SK-N-SH treated with all-trans-retinoic acid at 6 μM for 48 hours (cell line): ENCODE measurements around the gene CPNE7.
A peak's percentile ranks its signal among the peaks of the same experiment; 100 is the strongest.

ENCODE experiments used
- ATAC-seq: fragments of 200-7000 bp; cut with Tn5 transposase; 3 replicates; pipeline ENCODE4 v1.9.1; 2020; ENCODE audit warnings: mild to moderate bottlenecking, moderate library complexity
- ARNTL ChIP-seq: fragments of 450-650 bp; formaldehyde crosslinking; IDR thresholded peaks from 2 replicates; pipeline ENCODE4 v1.5.0; 2020; ENCODE audit warnings: low read depth, mild to moderate bottlenecking, moderate library complexity, borderline replicate concordance
- BACH2 ChIP-seq: fragments of 250-450 bp; sonication (Bioruptor Pico); IDR thresholded peaks from 2 replicates; pipeline ENCODE4 v1.9.0; 2021; ENCODE audit warnings: mild to moderate bottlenecking, borderline replicate concordance
- CSDC2 ChIP-seq: fragments of 250-450 bp; sonication (Bioruptor Pico); IDR thresholded peaks from 2 replicates; pipeline ENCODE4 v1.5.0; 2020; ENCODE audit warnings: mild to moderate bottlenecking, moderate library complexity
- ESRRG ChIP-seq: fragments of 250-450 bp; sonication (Bioruptor Pico); IDR thresholded peaks from 2 replicates; pipeline ENCODE4 v1.6.1; 2021; ENCODE audit warnings: mild to moderate bottlenecking
- GLIS3 ChIP-seq: fragments of 250-450 bp; sonication (Bioruptor Pico); IDR thresholded peaks from 2 replicates; pipeline ENCODE4 v1.5.0; 2020; ENCODE audit warnings: mild to moderate bottlenecking, moderate library complexity
- ISL1 ChIP-seq: fragments of 250-450 bp; sonication (Bioruptor Pico); IDR thresholded peaks from 2 replicates; pipeline ENCODE4 v2.1.2; 2022; ENCODE audit warnings: mild to moderate bottlenecking, moderate library complexity
- RARB ChIP-seq: fragments of 250-450 bp; sonication (Bioruptor Pico); IDR thresholded peaks from 2 replicates; pipeline ENCODE4 v1.8.0; 2021; ENCODE audit warnings: mild to moderate bottlenecking, moderate library complexity
- SNAI2 ChIP-seq: fragments of 250-450 bp; sonication (Bioruptor Pico); IDR thresholded peaks from 2 replicates; pipeline ENCODE4 v1.5.0; 2020; ENCODE audit warnings: mild to moderate bottlenecking, moderate library complexity
- TCF4 ChIP-seq: fragments of 250-450 bp; sonication (Bioruptor Pico); IDR thresholded peaks from 2 replicates; pipeline ENCODE4 v1.8.0; 2021; ENCODE audit warnings: mild to moderate bottlenecking, moderate library complexity, borderline replicate concordance
- TOX ChIP-seq: fragments of 250-450 bp; sonication (Bioruptor Pico); IDR thresholded peaks from 2 replicates; pipeline ENCODE4 v1.8.0; 2021; ENCODE audit warnings: mild to moderate bottlenecking, moderate library complexity, borderline replicate concordance
- ZC3H10 ChIP-seq: fragments of 250-450 bp; sonication (Bioruptor Pico); IDR thresholded peaks from 2 replicates; pipeline ENCODE4 v1.5.1; 2021; ENCODE audit warnings: mild to moderate bottlenecking, moderate library complexity
- ZFP3 ChIP-seq: fragments of 250-450 bp; sonication (Bioruptor Pico); IDR thresholded peaks from 2 replicates; pipeline ENCODE4 v1.5.0; 2020; ENCODE audit warnings: mild to moderate bottlenecking, moderate library complexity
- ZFP30 ChIP-seq: fragments of 450-650 bp; formaldehyde crosslinking; IDR thresholded peaks from 2 replicates; pipeline ENCODE4 v1.5.0; 2022; ENCODE audit warnings: mild to moderate bottlenecking, moderate library complexity
- ZNF565 ChIP-seq: fragments of 450-650 bp; formaldehyde crosslinking; conservative IDR thresholded peaks from 2 replicates; pipeline ENCODE4 v1.5.0; 2020; ENCODE audit warnings: low read depth, mild to moderate bottlenecking, moderate library complexity
- ZNF70 ChIP-seq: fragments of 450-650 bp; formaldehyde crosslinking; IDR thresholded peaks from 2 replicates; pipeline ENCODE4 v1.5.0; 2020; ENCODE audit warnings: mild to moderate bottlenecking, moderate library complexity
- ZNF8 ChIP-seq: fragments of 450-650 bp; formaldehyde crosslinking; IDR thresholded peaks from 2 replicates; pipeline ENCODE4 v1.5.0; 2020; ENCODE audit warnings: mild to moderate bottlenecking, moderate library complexity
- TF ChIP-seq, protein P1 (sequence below): fragments of 250-450 bp; sonication (Bioruptor Pico); IDR thresholded peaks from 2 replicates; pipeline ENCODE4 v1.5.1; 2021; ENCODE audit warnings: mild to moderate bottlenecking, moderate library complexity
- TF ChIP-seq, protein P2 (sequence below): fragments of 250-450 bp; sonication (Bioruptor Pico); IDR thresholded peaks from 2 replicates; pipeline ENCODE4 v1.8.0; 2020; ENCODE audit warnings: mild to moderate bottlenecking, moderate library complexity, borderline replicate concordance
- TF ChIP-seq, protein P3 (sequence below): fragments of 250-450 bp; sonication (Bioruptor Pico); IDR thresholded peaks from 2 replicates; pipeline ENCODE4 v1.5.0; 2020; ENCODE audit warnings: mild to moderate bottlenecking, moderate library complexity
- TF ChIP-seq, protein P4 (sequence below): fragments of 250-450 bp; sonication (Bioruptor Pico); IDR thresholded peaks from 2 replicates; pipeline ENCODE4 v1.8.0; 2021; ENCODE audit warnings: low read depth, mild to moderate bottlenecking, moderate library complexity, borderline replicate concordance

The CPNE7 gene

DNA sequence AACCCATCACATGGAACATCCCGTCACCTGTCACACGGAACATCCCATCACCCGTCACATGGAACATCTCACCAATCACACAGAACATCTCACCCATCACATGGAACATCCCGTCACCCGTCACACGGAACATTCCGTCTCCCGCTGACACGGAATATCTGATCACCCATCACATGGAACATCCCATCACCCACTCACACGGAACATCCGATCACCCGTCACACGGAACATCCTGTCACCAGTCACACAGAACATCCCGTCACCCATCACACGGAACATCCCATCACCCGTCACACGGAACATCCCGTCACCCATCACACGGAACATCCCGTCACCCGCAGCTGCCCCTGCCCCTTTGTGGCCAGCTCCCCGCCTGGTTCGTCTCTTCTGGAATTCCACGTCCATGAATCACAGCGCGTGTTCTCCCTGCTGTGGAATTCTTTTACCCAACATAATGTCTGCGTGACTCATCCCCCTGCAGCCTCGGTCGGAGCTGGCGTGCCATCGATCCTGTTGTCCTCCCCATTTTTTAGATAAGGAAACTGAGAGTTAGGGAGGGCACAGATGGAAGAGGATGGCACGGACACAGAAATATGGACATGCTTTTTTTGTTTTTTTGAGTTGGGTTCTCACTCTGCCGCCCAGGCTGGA, 5.6 kb downstream of the CPNE7 start:
- TF ChIP-seq ZNF8 (CRISPR knock-in tag) (peak; percentile 77; the same call in 1 of the 2 replicates), GLIS3 (no peak)
- ATAC-seq: peak; percentile 86

DNA sequence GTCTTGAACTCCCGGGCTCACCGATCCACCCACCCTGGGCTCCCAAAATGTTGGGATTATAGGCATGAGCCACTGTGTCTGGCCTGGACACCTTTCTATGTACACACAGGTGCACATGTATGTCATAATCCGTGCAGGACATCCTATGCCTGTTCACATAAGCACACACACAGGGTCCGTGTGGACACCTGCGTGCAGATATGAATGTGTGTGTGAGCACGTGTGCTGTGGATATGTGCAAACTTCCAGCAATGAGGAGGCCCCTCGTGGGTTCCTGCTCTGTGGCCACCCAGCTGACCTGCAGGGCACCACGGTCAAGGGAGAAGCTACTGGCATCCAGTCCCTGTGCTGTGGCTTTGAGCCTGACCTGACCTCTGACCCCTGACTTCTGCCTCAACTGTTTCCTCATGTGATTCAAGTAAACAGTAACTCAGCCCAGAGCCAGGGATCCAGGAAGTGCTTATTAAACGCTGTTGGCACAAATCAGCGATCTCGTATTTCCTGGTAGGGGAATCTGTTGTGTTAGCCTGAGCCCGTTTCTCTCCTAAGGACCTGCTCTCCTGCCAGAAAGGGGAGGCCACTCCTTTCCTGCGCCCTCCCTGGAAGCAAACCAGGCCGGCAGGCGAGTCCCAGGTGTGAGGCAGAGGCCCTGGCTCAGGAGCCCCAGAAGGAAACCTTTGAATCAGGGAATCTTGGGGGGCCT, 6.5 kb downstream of the CPNE7 start:
- ATAC-seq: peak; percentile 64
- TF ChIP-seq, protein P1, sequence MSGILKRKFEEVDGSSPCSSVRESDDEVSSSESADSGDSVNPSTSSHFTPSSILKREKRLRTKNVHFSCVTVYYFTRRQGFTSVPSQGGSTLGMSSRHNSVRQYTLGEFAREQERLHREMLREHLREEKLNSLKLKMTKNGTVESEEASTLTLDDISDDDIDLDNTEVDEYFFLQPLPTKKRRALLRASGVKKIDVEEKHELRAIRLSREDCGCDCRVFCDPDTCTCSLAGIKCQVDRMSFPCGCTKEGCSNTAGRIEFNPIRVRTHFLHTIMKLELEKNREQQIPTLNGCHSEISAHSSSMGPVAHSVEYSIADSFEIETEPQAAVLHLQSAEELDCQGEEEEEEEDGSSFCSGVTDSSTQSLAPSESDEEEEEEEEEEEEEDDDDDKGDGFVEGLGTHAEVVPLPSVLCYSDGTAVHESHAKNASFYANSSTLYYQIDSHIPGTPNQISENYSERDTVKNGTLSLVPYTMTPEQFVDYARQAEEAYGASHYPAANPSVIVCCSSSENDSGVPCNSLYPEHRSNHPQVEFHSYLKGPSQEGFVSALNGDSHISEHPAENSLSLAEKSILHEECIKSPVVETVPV: no peak
- no peak for TF ChIP-seq ZNF565 (CRISPR knock-in tag)
- TF ChIP-seq GLIS3: no peak
- TF ChIP-seq, protein P2, sequence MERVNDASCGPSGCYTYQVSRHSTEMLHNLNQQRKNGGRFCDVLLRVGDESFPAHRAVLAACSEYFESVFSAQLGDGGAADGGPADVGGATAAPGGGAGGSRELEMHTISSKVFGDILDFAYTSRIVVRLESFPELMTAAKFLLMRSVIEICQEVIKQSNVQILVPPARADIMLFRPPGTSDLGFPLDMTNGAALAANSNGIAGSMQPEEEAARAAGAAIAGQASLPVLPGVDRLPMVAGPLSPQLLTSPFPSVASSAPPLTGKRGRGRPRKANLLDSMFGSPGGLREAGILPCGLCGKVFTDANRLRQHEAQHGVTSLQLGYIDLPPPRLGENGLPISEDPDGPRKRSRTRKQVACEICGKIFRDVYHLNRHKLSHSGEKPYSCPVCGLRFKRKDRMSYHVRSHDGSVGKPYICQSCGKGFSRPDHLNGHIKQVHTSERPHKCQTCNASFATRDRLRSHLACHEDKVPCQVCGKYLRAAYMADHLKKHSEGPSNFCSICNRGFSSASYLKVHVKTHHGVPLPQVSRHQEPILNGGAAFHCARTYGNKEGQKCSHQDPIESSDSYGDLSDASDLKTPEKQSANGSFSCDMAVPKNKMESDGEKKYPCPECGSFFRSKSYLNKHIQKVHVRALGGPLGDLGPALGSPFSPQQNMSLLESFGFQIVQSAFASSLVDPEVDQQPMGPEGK (CRISPR knock-in tag): no peak
- no peak for TF ChIP-seq ZFP3
- TF ChIP-seq, protein P3, sequence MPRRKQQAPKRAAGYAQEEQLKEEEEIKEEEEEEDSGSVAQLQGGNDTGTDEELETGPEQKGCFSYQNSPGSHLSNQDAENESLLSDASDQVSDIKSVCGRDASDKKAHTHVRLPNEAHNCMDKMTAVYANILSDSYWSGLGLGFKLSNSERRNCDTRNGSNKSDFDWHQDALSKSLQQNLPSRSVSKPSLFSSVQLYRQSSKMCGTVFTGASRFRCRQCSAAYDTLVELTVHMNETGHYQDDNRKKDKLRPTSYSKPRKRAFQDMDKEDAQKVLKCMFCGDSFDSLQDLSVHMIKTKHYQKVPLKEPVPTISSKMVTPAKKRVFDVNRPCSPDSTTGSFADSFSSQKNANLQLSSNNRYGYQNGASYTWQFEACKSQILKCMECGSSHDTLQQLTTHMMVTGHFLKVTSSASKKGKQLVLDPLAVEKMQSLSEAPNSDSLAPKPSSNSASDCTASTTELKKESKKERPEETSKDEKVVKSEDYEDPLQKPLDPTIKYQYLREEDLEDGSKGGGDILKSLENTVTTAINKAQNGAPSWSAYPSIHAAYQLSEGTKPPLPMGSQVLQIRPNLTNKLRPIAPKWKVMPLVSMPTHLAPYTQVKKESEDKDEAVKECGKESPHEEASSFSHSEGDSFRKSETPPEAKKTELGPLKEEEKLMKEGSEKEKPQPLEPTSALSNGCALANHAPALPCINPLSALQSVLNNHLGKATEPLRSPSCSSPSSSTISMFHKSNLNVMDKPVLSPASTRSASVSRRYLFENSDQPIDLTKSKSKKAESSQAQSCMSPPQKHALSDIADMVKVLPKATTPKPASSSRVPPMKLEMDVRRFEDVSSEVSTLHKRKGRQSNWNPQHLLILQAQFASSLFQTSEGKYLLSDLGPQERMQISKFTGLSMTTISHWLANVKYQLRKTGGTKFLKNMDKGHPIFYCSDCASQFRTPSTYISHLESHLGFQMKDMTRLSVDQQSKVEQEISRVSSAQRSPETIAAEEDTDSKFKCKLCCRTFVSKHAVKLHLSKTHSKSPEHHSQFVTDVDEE (CRISPR knock-in tag): no peak
- TF ChIP-seq ZFP30: no peak
- no peak for TF ChIP-seq ZNF70 (CRISPR knock-in tag)
- TF ChIP-seq, protein P4, sequence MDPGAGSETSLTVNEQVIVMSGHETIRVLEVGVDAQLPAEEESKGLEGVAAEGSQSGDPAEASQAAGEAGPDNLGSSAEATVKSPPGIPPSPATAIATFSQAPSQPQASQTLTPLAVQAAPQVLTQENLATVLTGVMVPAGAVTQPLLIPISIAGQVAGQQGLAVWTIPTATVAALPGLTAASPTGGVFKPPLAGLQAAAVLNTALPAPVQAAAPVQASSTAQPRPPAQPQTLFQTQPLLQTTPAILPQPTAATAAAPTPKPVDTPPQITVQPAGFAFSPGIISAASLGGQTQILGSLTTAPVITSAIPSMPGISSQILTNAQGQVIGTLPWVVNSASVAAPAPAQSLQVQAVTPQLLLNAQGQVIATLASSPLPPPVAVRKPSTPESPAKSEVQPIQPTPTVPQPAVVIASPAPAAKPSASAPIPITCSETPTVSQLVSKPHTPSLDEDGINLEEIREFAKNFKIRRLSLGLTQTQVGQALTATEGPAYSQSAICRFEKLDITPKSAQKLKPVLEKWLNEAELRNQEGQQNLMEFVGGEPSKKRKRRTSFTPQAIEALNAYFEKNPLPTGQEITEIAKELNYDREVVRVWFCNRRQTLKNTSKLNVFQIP (CRISPR knock-in tag): no peak

DNA sequence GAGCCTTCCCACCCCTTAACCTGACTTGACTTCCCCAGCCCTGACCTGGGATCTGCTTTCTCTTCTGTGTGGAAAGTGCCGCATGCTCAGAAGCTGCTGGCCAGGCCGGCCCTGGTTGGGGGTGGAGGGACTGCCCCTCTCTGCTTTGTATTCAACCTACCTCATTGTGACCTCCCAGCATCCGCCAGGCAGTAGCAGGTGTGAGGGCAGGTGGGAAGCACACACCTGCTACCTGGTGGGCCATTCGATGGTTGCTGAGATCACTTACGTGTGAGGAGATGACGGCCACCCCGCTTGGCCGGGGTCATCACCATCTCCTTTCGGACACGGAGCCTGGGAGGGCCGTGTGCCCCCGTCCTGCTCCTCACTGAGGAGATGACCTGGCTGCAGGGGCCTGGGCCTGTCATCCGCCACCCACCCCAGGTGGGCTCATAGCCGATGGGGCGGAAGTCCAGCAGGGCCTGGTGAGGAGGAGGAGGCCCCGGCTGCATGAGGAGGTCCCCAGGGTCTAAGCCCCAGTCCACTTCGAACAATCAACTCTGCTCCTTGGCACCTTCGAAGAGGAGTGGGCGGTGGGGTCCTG, 7.1 kb downstream of the CPNE7 start:
- ATAC-seq: no peak
- TF ChIP-seq ESRRG (CRISPR knock-in tag) (no peak), RARB (CRISPR knock-in tag) (no peak), ZNF565 (CRISPR knock-in tag) (no peak), ISL1 (no peak), ARNTL (CRISPR knock-in tag) (no peak), BACH2 (CRISPR knock-in tag) (no peak), ZNF8 (CRISPR knock-in tag) (no peak), CSDC2 (no peak), GLIS3 (no peak), SNAI2 (CRISPR knock-in tag) (no peak), TOX (CRISPR knock-in tag) (no peak), TCF4 (CRISPR knock-in tag) (no peak), ZC3H10 (CRISPR knock-in tag) (no peak)
- TF ChIP-seq, protein P3 (CRISPR knock-in tag): no peak
- TF ChIP-seq, protein P1: no peak
